DOHH2 (cell line): ENCODE data around the gene OR2S2.

Experiments
- H3F3A ChIP-seq: fragments of 200-600 bp; sonication (generic), shearing (Covaris generic); 2 replicates; pipeline ENCODE4 v1.6.0; 2016; ENCODE audit warnings: antibody characterized with exemption, mild to moderate bottlenecking; ENCODE audit not compliant: control insufficient read depth, insufficient read depth
- H3K27ac ChIP-seq: fragments of 200-600 bp; sonication (generic); 2 replicates; pipeline ENCODE4 v1.5.1; 2014; ENCODE audit warnings: low read depth, mild to moderate bottlenecking, low read length, moderate library complexity
- H3K27me3 ChIP-seq: fragments of 200-600 bp; sonication (generic); 2 replicates; pipeline ENCODE4 v1.6.1; 2014; ENCODE audit warnings: mild to moderate bottlenecking, low read length, mixed read lengths; ENCODE audit not compliant: control insufficient read depth
- H3K36me3 ChIP-seq: fragments of 200-600 bp; sonication (generic); 2 replicates; pipeline ENCODE4 v1.6.1; 2014; ENCODE audit warnings: mild to moderate bottlenecking, low read length, moderate library complexity, mixed read lengths; ENCODE audit not compliant: control insufficient read depth
- H3K4me1 ChIP-seq: fragments of 200-600 bp; sonication (generic); 2 replicates; pipeline ENCODE4 v1.6.1; 2014; ENCODE audit warnings: mild to moderate bottlenecking, low read length, mixed read lengths; ENCODE audit not compliant: control insufficient read depth
- H3K4me2 ChIP-seq: fragments of 200-600 bp; sonication (generic); 2 replicates; pipeline ENCODE4 v1.6.0; 2014; ENCODE audit warnings: mild to moderate bottlenecking, low read length, moderate library complexity
- H3K4me3 ChIP-seq: fragments of 200-600 bp; sonication (generic); 2 replicates; pipeline ENCODE4 v1.5.1; 2014; ENCODE audit warnings: mild to moderate bottlenecking, low read length, mixed read lengths
- H3K79me2 ChIP-seq: fragments of 200-600 bp; sonication (generic); 2 replicates; pipeline ENCODE4 v1.6.1; 2014; ENCODE audit warnings: mild to moderate bottlenecking, low read length, mixed read lengths; ENCODE audit not compliant: control insufficient read depth
- H3K9me2 ChIP-seq: fragments of 200-600 bp; sonication (generic); replicated peaks from 2 replicates; pipeline ENCODE4 v1.6.1; 2014; ENCODE audit warnings: mild to moderate bottlenecking, low read length, mixed read lengths; ENCODE audit not compliant: control insufficient read depth
- H3K9me3 ChIP-seq: fragments of 200-600 bp; sonication (generic); 2 replicates; pipeline ENCODE4 v1.6.1; 2014; ENCODE audit warnings: antibody characterized with exemption, low read length, mixed read lengths; ENCODE audit not compliant: control insufficient read depth, insufficient read depth
- H4K20me1 ChIP-seq: fragments of 200-600 bp; sonication (generic); 2 replicates; pipeline ENCODE4 v1.6.0; 2014; ENCODE audit warnings: low read depth, mild to moderate bottlenecking, antibody characterized with exemption, low read length, moderate library complexity; ENCODE audit not compliant: control insufficient read depth, insufficient read depth
- EZH2phosphoT487 ChIP-seq: fragments of 200-600 bp; sonication (generic); IDR thresholded peaks from 2 replicates; pipeline ENCODE4 v1.6.1; 2017; ENCODE audit warnings: borderline replicate concordance, mild to moderate bottlenecking, antibody characterized with exemption, low read length, moderate library complexity, mixed read lengths
- TF ChIP-seq, protein P1 (sequence below): fragments of 200-600 bp; sonication (generic); IDR thresholded peaks from one replicate; pipeline ENCODE4 v1.5.1; 2014; ENCODE audit warnings: antibody characterized with exemption, mild to moderate bottlenecking, low read depth, low read length; ENCODE audit not compliant: poor library complexity, severe bottlenecking

The OR2S2 gene

DNA sequence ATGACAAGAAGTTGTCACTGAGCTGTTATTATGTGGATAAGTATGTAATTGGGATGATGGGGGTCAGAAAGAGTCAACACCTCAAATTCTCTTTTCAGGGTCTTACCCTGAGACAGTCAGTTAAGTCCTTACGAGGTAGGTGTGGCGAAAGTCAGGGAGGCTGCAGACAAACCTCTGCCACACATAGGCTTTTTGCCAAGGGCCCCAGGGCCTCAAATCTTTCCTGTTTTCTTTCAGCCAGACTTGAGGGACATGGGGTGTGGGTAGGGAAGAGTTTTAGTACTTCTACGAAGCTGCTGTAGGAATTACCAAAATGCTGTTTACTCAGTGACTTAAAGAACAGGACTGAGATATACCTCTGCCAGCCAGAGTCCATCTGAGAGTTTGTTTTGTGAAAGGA lies 13.8 kb downstream of the OR2S2 start:
- Histone ChIP-seq H3K79me2 (no peaks in the 10 kb centered on the region), H3K9me3 (no peaks in the 10 kb centered on the region), H3F3A (peaks cover 10% of the 10 kb centered on the region; the same call in 1 of the 2 replicates), H3K9me2 (no peaks in the 10 kb centered on the region), H3K36me3 (no peaks in the 10 kb centered on the region), H3K4me3 (no peak overlapping the region), H4K20me1 (no peaks in the 10 kb centered on the region), H3K27me3 (no peaks in the 10 kb centered on the region), H3K27ac (no peak overlapping the region), H3K4me2 (no peak overlapping the region), H3K4me1 (peaks cover 38% of the 10 kb centered on the region)
- no peak for TF ChIP-seq EZH2phosphoT487
- TF ChIP-seq, protein P1, sequence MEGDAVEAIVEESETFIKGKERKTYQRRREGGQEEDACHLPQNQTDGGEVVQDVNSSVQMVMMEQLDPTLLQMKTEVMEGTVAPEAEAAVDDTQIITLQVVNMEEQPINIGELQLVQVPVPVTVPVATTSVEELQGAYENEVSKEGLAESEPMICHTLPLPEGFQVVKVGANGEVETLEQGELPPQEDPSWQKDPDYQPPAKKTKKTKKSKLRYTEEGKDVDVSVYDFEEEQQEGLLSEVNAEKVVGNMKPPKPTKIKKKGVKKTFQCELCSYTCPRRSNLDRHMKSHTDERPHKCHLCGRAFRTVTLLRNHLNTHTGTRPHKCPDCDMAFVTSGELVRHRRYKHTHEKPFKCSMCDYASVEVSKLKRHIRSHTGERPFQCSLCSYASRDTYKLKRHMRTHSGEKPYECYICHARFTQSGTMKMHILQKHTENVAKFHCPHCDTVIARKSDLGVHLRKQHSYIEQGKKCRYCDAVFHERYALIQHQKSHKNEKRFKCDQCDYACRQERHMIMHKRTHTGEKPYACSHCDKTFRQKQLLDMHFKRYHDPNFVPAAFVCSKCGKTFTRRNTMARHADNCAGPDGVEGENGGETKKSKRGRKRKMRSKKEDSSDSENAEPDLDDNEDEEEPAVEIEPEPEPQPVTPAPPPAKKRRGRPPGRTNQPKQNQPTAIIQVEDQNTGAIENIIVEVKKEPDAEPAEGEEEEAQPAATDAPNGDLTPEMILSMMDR = no peak

DNA sequence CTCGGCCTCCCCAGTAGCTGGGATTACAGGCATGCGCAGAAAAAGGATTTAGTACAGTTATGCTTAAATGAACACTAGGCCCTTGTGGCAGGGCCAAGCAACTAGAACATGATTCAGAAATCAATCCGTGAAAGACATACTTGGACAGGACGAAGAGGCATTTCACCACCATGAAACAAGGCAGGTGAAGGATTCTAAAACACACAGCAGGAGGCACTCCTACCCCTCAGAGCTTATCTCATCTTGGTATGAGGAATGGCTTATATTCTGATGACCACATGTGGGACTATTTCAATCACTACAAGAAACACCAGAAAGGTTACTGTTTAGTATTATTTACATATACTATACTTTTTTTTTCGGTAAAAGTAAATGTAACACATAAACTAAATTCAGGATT lies 15.7 kb downstream of the OR2S2 start:
- H3K27me3 ChIP-seq = no peaks in the 10 kb centered on the region
- H3K9me3 ChIP-seq = no peaks in the 10 kb centered on the region
- no peak overlapping the region for H3K27ac ChIP-seq
- peaks cover 50% of the 10 kb centered on the region for H3K4me1 ChIP-seq
- H3K36me3 ChIP-seq = no peaks in the 10 kb centered on the region
- H3F3A ChIP-seq = peaks cover 15% of the 10 kb centered on the region
- H3K79me2 ChIP-seq = no peaks in the 10 kb centered on the region
- no peak for TF ChIP-seq EZH2phosphoT487
- TF ChIP-seq, protein P1 = no peak
- H3K4me3 ChIP-seq = no peak overlapping the region
- H4K20me1 ChIP-seq = no peaks in the 10 kb centered on the region
- no peaks in the 10 kb centered on the region for H3K9me2 ChIP-seq
- H3K4me2 ChIP-seq = no peak overlapping the region

DNA sequence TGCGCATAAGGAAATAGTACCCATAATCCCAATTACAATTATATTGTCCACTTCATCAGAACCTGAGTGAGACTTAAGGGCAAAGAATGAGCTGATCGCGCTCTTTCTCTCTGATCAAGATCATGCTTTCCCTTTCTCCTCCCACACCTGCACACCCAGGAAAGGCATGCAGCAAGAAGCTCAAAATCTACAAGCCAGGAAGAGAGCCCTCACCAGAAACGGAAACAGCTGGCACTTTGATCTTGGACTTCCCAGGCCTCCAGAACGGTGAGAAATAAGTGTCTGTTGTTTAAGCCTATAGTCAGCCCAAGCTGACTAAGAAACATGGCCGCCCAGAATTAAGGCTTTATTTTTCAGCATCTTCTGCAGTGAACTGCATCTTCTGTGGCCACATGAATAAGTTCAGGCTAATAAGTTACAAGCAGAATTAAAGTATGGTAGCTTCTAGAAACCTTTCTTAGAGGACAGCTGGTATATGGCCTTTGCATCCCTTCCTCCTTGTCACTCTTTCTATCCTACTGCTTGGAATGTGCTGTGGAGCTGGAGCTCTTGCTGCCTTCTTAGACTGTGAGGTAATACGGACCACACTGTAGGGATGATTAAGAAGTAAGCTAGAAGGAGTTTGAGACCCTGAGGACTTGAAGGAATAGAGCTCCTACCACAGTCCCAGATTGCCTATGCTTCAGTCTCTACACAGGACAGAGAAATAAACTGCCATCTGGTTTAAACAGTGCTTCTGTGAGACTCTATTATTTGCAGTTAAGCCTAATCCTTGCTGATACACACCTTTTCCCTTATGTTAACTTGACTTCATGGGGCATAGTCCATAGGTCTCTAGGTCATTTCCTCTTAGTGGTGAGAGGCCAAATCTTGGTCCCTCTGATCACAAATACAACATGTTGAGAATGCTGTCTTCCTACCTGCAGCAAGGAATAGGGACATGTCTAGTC lies 17.2 kb downstream of the OR2S2 start:
- Histone ChIP-seq H3F3A (peaks cover 17% of the 10 kb centered on the region), H3K79me2 (no peaks in the 10 kb centered on the region), H4K20me1 (no peaks in the 10 kb centered on the region), H3K9me3 (no peaks in the 10 kb centered on the region), H3K4me1 (peaks cover 51% of the 10 kb centered on the region), H3K4me2 (no peak overlapping the region), H3K36me3 (no peaks in the 10 kb centered on the region), H3K4me3 (no peak overlapping the region), H3K27ac (no peak overlapping the region), H3K9me2 (no peaks in the 10 kb centered on the region), H3K27me3 (no peaks in the 10 kb centered on the region)
- TF ChIP-seq, protein P1 = no peak
- TF ChIP-seq EZH2phosphoT487 = no peak
